ENCODE results near the gene MRGPRX2.

DNA sequence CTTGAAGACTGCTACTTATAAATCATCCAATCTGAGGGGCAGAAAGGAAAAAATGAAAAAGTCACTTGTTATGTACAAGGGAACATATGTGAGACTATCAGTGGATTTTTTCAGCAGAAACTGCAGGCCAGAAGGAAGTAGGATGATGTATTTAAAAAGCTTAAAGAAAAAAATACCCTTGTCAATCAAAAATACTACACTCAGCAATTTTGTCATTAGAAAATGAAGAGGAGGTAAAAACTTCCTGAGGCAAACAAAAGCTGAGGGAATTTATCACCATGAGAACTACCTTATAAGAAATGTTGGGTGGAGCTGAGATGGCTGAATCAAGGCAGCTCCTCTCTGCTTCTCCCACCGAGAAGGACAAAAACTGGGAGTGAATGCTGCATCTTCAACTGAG lies 21.1 kb downstream of the MRGPRX2 start:
- TF ChIP-seq, protein P1, sequence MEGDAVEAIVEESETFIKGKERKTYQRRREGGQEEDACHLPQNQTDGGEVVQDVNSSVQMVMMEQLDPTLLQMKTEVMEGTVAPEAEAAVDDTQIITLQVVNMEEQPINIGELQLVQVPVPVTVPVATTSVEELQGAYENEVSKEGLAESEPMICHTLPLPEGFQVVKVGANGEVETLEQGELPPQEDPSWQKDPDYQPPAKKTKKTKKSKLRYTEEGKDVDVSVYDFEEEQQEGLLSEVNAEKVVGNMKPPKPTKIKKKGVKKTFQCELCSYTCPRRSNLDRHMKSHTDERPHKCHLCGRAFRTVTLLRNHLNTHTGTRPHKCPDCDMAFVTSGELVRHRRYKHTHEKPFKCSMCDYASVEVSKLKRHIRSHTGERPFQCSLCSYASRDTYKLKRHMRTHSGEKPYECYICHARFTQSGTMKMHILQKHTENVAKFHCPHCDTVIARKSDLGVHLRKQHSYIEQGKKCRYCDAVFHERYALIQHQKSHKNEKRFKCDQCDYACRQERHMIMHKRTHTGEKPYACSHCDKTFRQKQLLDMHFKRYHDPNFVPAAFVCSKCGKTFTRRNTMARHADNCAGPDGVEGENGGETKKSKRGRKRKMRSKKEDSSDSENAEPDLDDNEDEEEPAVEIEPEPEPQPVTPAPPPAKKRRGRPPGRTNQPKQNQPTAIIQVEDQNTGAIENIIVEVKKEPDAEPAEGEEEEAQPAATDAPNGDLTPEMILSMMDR (conservative IDR thresholded peaks at IDR 0.05; ENCODE audit: low read depth in 2 of 2) = no peak
- no peak for TF ChIP-seq JUNB (IDR thresholded peaks at IDR 0.05; ENCODE audit: unreplicated experiment)
- TF ChIP-seq NANOG (IDR thresholded peaks at IDR 0.05; ENCODE audit: borderline replicate concordance) = no peak
- no peak for TF ChIP-seq EZH2 (IDR thresholded peaks at IDR 0.05; ENCODE audit: low read depth, unreplicated experiment)
- no peak for TF ChIP-seq CREB1 (CRISPR knock-in tag; IDR thresholded peaks at IDR 0.05; ENCODE audit: low read depth)
- no peak for TF ChIP-seq POLR2AphosphoS5 (IDR thresholded peaks at IDR 0.05; ENCODE audit: low read depth)
- TF ChIP-seq, protein P2, sequence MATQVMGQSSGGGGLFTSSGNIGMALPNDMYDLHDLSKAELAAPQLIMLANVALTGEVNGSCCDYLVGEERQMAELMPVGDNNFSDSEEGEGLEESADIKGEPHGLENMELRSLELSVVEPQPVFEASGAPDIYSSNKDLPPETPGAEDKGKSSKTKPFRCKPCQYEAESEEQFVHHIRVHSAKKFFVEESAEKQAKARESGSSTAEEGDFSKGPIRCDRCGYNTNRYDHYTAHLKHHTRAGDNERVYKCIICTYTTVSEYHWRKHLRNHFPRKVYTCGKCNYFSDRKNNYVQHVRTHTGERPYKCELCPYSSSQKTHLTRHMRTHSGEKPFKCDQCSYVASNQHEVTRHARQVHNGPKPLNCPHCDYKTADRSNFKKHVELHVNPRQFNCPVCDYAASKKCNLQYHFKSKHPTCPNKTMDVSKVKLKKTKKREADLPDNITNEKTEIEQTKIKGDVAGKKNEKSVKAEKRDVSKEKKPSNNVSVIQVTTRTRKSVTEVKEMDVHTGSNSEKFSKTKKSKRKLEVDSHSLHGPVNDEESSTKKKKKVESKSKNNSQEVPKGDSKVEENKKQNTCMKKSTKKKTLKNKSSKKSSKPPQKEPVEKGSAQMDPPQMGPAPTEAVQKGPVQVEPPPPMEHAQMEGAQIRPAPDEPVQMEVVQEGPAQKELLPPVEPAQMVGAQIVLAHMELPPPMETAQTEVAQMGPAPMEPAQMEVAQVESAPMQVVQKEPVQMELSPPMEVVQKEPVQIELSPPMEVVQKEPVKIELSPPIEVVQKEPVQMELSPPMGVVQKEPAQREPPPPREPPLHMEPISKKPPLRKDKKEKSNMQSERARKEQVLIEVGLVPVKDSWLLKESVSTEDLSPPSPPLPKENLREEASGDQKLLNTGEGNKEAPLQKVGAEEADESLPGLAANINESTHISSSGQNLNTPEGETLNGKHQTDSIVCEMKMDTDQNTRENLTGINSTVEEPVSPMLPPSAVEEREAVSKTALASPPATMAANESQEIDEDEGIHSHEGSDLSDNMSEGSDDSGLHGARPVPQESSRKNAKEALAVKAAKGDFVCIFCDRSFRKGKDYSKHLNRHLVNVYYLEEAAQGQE (IDR thresholded peaks at IDR 0.05; ENCODE audit: unreplicated experiment) = no peak
- TF ChIP-seq EZH2phosphoT487 (IDR thresholded peaks at IDR 0.05; ENCODE audit: unreplicated experiment) = no peak
- TF ChIP-seq, protein P3, sequence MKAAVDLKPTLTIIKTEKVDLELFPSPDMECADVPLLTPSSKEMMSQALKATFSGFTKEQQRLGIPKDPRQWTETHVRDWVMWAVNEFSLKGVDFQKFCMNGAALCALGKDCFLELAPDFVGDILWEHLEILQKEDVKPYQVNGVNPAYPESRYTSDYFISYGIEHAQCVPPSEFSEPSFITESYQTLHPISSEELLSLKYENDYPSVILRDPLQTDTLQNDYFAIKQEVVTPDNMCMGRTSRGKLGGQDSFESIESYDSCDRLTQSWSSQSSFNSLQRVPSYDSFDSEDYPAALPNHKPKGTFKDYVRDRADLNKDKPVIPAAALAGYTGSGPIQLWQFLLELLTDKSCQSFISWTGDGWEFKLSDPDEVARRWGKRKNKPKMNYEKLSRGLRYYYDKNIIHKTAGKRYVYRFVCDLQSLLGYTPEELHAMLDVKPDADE (IDR thresholded peaks at IDR 0.05) = no peak
- TF ChIP-seq, protein P4, sequence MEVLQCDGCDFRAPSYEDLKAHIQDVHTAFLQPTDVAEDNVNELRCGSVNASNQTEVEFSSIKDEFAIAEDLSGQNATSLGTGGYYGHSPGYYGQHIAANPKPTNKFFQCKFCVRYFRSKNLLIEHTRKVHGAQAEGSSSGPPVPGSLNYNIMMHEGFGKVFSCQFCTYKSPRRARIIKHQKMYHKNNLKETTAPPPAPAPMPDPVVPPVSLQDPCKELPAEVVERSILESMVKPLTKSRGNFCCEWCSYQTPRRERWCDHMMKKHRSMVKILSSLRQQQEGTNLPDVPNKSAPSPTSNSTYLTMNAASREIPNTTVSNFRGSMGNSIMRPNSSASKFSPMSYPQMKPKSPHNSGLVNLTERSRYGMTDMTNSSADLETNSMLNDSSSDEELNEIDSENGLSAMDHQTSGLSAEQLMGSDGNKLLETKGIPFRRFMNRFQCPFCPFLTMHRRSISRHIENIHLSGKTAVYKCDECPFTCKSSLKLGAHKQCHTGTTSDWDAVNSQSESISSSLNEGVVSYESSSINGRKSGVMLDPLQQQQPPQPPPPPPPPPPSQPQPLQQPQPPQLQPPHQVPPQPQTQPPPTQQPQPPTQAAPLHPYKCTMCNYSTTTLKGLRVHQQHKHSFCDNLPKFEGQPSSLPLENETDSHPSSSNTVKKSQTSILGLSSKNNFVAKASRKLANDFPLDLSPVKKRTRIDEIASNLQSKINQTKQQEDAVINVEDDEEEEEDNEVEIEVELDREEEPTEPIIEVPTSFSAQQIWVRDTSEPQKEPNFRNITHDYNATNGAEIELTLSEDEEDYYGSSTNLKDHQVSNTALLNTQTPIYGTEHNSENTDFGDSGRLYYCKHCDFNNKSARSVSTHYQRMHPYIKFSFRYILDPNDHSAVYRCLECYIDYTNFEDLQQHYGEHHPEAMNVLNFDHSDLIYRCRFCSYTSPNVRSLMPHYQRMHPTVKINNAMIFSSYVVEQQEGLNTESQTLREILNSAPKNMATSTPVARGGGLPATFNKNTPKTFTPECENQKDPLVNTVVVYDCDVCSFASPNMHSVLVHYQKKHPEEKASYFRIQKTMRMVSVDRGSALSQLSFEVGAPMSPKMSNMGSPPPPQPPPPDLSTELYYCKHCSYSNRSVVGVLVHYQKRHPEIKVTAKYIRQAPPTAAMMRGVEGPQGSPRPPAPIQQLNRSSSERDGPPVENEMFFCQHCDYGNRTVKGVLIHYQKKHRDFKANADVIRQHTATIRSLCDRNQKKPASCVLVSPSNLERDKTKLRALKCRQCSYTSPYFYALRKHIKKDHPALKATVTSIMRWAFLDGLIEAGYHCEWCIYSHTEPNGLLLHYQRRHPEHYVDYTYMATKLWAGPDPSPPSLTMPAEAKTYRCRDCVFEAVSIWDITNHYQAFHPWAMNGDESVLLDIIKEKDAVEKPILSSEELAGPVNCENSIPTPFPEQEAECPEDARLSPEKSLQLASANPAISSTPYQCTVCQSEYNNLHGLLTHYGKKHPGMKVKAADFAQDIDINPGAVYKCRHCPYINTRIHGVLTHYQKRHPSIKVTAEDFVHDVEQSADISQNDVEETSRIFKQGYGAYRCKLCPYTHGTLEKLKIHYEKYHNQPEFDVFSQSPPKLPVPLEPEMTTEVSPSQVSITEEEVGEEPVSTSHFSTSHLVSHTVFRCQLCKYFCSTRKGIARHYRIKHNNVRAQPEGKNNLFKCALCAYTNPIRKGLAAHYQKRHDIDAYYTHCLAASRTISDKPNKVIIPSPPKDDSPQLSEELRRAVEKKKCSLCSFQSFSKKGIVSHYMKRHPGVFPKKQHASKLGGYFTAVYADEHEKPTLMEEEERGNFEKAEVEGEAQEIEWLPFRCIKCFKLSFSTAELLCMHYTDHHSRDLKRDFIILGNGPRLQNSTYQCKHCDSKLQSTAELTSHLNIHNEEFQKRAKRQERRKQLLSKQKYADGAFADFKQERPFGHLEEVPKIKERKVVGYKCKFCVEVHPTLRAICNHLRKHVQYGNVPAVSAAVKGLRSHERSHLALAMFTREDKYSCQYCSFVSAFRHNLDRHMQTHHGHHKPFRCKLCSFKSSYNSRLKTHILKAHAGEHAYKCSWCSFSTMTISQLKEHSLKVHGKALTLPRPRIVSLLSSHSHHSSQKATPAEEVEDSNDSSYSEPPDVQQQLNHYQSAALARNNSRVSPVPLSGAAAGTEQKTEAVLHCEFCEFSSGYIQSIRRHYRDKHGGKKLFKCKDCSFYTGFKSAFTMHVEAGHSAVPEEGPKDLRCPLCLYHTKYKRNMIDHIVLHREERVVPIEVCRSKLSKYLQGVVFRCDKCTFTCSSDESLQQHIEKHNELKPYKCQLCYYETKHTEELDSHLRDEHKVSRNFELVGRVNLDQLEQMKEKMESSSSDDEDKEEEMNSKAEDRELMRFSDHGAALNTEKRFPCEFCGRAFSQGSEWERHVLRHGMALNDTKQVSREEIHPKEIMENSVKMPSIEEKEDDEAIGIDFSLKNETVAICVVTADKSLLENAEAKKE (CRISPR knock-in tag; IDR thresholded peaks at IDR 0.05) = no peak
- TF ChIP-seq ZNF114 (CRISPR knock-in tag; IDR thresholded peaks at IDR 0.05) = no peak
- no peak for TF ChIP-seq ZNF331 (CRISPR knock-in tag; IDR thresholded peaks at IDR 0.05; ENCODE audit: low read depth)
